HG03432 (cell line): ENCODE results near the gene ENPP5.

Experiments used
- ATAC-seq: cut with Tn5 transposase; IDR thresholded peaks from one replicate; pipeline ENCODE4 v1.9.1; 2021; ENCODE audit warnings: mild to moderate bottlenecking, moderate library complexity; ENCODE audit not compliant: unreplicated experiment

ENPP5 gene, protein sequence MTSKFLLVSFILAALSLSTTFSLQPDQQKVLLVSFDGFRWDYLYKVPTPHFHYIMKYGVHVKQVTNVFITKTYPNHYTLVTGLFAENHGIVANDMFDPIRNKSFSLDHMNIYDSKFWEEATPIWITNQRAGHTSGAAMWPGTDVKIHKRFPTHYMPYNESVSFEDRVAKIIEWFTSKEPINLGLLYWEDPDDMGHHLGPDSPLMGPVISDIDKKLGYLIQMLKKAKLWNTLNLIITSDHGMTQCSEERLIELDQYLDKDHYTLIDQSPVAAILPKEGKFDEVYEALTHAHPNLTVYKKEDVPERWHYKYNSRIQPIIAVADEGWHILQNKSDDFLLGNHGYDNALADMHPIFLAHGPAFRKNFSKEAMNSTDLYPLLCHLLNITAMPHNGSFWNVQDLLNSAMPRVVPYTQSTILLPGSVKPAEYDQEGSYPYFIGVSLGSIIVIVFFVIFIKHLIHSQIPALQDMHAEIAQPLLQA

DNA sequence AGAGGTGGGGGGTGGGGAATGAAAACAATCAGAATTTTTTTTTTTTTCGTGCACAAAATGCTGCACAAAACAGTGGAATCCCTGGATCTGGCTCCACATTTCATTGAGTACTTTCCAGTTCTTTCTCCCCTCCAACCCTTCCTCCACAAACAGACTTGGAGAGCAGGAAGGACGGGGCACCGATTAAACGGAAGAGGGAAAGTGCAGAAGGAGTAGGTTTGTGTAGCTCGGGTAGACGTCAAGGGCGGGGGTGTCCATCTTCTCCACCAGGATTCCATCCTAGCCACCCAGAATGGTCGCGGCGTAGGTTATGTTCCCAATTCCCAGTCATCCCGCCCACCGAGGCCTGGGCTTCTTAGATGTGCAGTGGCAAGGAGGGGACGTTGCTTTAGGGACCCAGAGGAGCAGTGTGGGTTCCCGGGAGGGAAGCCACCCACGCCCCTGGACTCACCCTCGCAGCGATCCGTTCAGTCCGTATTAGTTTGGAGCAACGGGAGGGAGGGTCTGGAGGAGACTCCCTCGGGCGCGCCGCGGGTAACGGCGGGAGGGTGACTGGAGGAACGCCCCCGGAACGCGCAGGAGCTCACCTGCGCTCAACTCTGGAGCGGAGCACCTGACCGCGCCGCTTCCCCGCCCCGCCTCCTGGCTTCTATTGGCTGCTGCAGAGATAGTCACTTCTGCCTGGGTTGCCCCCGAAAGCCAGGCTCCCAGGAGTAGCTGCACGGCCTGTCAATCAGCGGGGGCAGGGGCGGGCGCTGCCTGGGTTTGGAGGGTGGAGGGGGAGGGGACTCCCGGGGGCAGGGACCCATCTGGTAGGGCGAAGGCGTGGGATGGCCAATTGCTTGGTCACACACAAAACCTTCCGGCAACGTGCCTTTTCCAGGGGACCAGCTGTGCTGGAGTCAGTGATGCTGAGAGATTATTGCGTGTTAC is at the start of gene ENPP5:
ENPP5 (minus strand) TSS at position 624 of the 933 bp plus-strand sequence. CDS start 2,718 bp downstream, outside the sequence.
- peak; percentile 88 for ATAC-seq

DNA sequence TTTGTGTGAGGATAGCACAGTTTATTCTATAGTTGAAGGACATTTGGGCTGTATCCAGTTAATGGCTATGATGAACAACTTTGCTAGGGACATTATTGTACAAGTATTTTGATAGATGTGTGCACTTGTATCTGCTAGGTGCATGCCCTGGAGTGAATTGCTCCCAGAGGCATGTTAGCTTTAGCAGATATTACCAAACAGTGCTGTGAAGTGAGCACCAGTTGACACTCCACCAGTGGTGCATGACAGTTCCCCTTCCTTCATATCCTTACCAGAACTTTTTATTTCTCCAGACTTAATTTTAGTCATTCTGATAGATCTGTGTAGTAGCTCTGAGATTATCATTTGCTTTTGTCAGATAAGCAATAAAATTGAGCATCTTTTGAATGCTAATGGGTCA is 48.9 kb upstream of the ENPP5 start:
- ATAC-seq, result no peak

DNA sequence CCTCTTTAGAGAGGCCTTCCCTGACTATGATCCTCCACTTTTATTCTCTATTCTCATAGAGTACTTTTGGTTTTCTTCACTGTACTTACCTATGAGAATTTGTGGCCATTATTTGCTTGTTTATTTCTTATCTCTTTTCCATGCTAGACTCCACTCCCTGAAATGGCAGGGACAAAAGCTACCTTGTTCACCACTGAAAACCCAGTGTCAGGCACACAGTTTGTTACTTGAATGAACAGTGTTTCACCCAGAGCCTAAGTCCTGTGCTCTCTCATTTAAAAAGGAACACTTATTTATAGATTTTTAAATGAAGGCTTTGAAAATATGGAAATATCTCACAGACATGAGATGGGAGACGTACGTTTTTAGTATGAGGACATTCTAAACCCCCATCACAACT is 47.7 kb upstream of the ENPP5 start:
- no peak for ATAC-seq

DNA sequence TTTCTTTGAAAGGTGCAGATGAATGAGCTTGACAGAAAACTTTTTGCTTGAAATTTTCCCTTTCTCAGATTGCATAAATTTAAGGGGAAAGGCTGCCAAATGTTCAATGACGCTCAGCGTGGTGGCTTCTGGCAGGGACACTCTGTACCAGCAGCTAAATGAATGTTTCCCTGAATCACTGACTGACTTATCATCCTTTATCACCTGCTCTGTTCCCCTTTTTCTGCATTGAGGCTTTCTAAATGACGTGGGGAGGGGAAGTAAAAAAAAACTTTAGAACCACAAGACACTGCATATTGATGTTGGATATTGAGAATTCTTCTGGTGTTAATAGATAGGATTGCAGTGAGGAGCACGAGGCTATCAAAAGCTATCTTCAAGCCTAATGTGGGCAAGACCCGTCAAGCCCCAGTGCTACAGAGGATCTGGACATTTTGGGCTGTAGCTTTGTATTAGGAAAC is 46.9 kb upstream of the ENPP5 start:
- peak; percentile 70 for ATAC-seq

DNA sequence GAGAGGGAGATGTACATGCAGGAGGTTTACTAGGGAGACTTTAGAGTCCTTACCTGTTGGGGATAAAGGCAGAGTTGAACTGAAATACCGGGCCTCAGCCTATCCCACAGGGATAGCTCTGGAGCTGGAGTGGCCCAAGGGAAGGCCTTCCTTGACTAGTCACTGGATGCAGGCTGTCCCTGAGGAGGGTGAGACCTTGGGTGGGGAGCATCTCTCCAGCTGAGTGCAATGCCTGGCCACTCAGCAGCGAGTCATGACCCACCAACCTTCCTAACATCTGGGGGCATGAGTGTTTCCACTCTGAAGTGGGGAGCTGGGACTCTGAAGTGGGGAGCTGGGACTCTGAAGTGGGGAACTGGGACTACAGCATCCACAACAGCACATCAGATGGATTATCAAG is 46.1 kb upstream of the ENPP5 start:
- ATAC-seq, result no peak

DNA sequence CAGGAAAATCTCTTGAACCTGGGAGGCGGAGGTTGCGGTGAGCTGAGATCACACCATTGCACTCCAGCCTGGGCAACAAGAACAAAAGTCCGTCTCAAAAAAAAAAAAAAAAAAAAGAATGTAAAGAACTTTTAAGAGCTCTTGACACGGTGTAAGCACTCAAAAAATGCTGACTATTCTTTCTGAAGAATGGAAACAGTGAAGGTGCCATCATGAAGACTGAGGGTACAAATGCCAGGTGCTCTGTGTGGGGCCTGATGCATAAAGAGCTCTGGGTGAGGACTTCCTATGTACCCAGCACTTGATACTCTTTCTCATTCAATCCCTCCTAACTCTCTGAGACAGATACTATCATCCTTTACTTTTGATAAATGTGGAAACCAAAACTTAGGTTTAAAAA is 45.0 kb upstream of the ENPP5 start:
- no peak for ATAC-seq

DNA sequence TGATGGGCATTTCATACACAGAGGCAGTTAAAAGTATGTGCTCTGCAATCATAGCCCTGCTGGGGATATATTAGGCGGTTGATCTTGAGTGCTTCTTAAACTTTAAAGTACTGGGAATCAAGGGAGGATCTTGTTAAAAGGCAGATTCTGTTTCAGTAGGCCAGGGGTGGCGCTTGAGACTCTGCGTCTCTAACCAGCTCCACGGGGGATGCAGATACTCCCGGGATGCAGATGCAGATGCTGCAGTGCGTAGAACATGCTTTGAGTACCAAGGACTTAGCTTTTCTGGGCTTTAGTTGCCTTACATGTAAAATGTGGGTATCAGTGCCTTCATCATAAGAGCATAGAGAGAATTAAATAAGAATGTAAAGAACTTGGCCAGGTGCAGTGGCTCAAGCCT is 44.4 kb upstream of the ENPP5 start:
- no peak for ATAC-seq

DNA sequence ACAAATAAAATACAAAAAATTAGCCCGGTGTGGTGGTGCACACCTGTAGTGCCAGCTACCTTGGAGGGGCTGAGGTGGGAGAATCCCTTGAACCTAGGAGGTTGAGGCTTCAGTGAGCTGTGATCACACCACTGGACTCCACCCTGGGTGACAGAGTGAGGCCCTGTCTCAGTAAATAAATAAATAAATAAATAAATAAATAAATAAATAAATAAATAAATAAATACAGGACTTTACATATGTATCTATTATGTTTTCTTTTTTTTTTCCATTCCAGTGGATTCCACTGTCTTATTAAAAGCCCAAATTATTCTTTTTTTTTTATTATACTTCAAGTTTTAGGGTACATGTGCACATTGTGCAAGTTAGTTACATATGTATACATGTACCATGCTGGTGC is 41.1 kb upstream of the ENPP5 start:
- ATAC-seq, result no peak

DNA sequence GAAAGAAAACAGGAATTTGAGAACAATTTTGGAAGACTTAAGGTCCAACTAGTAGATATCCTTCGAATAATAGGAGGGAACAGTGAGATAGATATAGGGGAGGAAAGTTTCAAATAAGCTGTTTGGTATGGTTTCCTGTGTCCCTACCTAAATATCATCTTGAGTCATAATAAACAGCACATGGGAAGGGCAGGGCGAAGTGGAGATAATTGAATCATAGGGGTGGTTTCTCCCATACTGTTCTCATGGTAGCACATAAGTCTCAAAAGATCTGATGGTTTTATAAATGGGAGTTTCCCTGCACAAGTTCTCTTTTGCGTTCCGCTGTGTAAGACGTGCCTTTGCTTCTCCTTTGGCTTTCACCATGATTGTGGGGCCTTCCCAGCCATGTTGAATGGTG is 39.5 kb upstream of the ENPP5 start:
- ATAC-seq, result no peak

DNA sequence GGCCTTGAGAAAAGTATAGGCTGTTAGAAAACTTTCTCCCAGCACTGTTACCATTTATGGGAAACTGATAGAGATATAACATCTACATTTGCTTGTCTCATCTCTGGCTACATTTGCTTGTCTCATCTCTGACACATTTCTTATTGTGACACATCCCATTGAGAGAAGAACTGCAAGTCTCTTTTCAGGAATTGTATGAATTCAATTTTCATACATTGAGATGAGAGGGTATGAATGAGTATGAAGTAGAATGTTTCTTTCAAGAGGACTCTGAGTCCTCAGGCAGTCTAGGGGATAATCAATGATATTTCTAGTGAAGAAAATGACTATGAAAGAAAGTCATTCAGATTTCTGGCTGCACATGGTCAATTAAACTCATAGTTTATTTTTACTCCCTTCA is 37.5 kb upstream of the ENPP5 start:
- ATAC-seq, result no peak

DNA sequence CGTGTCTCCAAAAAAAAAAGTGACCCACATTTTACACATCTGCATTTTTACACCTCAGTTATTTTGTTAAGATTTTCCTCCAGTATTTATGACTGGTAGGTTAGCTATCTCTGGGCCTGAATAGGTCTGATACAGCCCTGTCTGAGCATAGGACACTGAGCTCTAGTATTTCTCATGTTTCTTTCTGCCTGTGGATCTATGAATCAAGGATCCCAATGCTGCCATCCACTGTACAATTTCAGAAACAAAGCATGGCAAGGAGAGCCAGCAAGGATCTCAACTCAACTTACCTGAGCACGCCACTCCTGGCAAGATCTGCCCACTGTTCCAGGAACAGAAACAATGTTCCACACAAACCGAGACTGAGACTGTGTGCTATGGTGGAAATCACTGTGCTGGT is 36.4 kb upstream of the ENPP5 start:
- no peak for ATAC-seq

DNA sequence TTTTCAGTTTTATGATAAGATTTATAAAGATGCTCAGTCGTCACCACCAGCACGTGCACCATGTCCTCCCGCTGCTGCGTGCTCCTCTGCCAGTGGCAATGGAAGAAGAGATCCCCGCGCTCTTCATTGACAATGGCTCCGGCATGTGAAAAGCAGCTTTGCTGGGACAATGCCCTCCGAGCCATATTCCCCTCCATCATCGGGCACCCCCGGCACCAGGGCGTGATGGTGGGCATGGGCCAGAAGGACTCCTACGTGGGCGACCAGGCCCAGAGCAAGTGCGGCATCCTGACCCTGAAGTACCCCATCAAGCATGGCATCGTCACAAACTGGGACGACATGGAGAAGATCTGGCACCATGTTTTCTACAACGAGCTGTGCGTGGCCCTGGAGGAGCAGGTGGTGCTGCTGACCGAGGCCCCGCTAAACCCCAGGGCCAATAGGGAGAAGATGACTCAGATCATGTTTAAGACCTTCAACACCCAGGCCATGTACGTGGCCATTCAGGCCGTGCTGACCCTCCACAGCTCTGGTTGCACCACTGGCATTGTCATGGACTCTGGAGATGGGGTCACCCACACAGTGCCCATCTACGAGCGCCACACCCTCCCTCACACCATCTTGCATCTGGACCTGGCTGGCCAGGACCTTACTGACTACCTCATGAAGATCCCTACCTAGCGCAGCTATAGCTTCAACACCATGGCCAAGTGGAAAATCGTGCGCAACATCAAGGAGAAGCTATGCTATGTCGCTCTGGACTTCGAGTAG is 34.3 kb upstream of the ENPP5 start:
- no peak for ATAC-seq

DNA sequence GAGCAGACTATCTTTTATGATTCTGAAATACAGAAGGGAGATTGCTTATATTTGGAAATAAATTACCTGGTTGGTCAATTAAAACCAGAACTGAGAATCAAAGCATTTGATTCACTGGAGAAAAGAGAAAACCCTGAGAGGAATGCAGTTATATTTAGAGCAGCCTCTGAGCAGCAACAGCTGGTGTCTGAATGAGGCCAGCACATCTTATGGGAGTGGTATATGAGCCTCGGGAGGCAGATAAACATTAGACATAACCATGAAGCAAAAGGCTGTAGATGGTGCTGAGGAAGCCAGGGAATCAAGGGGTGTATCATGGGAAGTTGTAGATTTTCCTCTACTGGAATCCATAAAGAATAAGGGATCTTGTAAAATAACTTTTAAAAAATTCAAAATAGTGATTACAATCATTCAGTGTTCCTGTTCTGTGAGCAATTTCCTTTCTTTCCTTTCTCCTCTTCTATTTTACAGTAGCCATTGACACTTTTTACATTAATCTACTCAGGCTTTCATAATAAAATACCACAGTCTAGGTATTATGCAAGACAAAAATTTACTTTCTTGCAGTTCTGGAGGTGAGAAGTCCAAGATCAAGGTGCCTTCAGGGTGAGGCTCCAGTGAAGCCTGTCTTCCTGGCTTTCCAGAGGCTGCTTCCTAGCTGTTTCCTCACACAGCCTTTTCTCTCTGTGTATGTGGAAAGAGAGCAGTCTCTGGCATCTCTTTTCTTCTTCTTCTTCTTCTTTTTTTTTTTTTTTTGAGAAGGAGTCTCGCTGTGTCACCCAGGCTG is 32.8 kb upstream of the ENPP5 start:
- ATAC-seq, result no peak

DNA sequence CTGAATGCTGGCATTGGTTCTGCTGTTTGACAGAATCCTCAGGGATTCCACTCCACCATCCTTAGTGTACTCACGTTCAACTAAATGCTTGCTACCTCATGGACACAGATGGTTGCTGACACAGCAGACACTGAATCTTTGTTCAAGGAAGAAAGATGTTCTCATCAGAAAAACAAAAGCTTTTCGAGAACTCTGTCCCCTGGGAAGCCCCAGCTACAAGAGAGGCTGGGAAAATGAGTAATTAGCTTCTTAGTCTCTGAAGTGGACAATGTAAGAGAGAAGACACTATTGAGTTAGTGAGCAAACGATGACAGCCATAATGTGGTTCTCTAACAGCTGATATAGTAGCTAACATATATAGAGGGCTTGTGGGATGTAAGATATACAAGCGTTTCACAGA is 30.9 kb upstream of the ENPP5 start:
- ATAC-seq, result no peak

DNA sequence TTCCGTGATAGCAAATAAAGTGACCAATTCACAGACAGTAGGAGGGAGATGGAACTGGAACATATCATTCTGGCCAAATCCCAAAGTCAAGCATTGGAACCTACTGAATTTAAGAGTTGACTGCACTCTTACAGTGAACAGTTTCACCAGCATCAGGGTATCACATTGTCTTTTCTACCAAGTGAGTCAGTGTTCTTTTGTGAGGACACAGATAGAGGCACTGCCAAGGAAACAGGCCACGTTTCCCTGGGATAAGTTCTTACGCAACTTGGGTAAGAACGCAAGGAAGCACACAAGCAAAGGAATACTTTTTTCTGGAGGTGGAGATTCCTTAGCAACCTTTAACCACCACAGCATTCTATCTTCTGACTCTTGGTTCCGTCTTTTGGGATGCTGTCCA is 28.6 kb upstream of the ENPP5 start:
- no peak for ATAC-seq

DNA sequence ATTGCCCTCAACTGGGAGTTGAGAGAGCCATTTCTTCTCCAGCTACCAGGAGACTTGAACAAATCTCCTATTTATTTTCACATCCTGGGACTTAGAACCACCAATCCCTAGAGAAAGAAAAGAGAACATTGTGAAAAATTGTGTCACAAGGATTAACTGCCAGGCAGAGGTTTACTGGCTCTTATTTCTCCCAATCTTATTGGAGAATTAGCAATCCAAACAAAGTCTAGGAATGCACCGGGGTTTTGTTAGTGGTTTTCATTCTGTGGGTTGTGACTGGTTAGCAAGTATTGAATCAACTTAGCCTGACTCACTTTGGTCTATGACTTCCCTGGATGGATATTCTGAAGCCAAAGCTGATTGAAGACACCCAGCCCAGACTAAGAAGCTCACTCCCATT is 21.2 kb upstream of the ENPP5 start:
- ATAC-seq, result no peak

DNA sequence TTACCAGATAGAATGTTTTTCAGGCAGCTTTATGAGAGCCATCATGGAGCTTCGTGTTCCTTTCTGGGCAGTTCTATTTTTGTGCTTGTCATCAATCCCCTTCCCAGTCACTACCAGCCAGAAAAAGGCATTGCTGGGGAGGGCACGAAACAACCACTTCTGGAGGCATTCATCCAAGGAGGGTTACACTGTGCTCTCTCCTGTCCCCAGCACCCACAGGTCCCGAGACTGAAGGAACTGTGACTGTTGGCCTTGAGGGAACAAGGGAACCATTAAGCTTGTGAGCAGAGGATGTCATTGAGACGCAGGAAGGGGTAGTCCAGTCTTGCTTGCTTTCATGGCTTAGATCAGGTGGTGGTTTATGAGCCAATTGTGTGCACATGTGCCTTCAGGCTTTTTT is 20.1 kb upstream of the ENPP5 start:
- no peak for ATAC-seq

DNA sequence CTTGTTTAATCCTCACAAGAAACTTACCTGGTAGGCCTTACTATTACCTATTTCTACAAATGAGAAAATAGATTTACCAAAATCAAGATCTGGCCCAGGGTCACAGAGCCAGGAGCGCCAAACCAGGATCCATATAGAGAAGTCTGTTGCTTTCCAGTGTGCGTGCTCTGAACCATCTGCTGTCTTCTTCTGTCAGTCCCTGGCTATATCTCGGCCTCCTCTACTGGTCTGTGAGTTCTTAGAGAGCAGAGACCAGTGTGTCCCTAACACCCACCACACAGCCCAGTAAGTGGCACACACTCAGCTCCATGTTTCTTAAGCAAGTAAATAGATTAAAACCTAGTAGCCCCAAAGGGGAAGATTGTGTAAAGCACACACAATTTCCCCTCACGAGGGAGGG is 18.9 kb upstream of the ENPP5 start:
- no peak for ATAC-seq

DNA sequence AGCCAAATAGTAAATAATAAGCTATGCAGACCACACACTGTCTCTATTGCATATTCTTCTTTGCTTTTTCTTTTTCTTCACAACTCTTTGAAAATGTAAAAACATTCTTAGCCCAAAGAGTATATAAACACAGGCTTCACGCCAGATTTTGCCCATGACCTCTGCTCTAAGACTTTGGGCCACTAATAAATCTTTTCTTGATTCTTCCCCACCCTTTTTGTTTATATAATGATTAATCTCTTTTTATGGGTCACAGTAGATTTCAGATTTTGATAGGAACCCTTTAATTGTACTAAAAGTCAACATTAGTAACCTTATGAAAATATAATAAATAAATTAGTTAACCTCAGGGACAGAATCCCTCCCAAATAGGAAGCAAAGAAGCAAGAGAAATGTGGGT is 15.8 kb upstream of the ENPP5 start:
- ATAC-seq, result no peak

DNA sequence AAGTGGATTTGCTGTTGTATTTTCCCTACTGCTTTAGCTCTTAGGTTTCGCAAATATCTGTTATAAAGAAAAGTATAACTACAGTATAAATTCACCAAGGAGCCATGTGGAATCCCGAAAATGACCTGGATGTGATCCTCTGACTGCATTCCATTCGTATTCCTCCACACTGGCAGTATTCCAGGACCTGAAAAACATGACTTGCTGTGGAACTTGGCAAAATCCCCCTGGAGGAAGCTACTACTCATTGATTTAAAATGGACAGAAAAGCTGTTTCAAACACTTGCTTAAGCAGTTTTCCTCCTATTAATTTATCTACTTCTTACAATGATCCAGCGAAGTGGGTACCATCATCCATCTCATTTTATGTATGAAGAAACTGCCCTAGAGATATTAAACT is 13.3 kb upstream of the ENPP5 start:
- no peak for ATAC-seq
